Uterus (tissue), 2 donors: ENCODE data around the gene ATXN3L.

Experiments
- CTCF ChIP-seq, 4 experiments: fragments of 200-600 bp in 2 of 4; fragments of 450-650 bp in 2 of 4; sonication (generic) in 2 of 4; IDR thresholded peaks; one replicate each; pipeline ENCODE4 v1.5.1; 2016 to 2019; ENCODE audit warnings: antibody characterized with exemption in 4 of 4, mild to moderate bottlenecking in 2 of 4, moderate library complexity in 1 of 4
- POLR2A ChIP-seq, 2 donors: fragments of 450-650 bp; IDR thresholded peaks; one replicate each; pipeline ENCODE4 v1.6.1; 2016; ENCODE audit warnings: antibody characterized with exemption in 2 of 2, mild to moderate bottlenecking in 1 of 2, moderate library complexity in 1 of 2

GRCh38 chrX:13272426-13272825 lies 47.4 kb downstream of the ATXN3L start:
- TF ChIP-seq POLR2A (IDR thresholded peaks at IDR 0.05) (no peak), CTCF (IDR thresholded peaks at IDR 0.05) (no peak)
